Frontal cortex (tissue), 4 donors: ENCODE measurements around the gene TEX101. TPM values are rescaled to one million over a fixed set of nuclear protein-coding genes. Genes with fewer than 3 reads are reported as not detected.
"Not testable (repeated sequence)": the region's sequence is repeated elsewhere in the genome, so short reads cannot be mapped to it uniquely, and the experiment has no call there.

Experiments
- DNase-seq, 2 donors: peaks; one replicate each; pipeline ENCODE4 v3.0.0; 2012; ENCODE audit warnings: low spot score in 2 of 2
- FAIRE-seq: peaks from 2 replicates; lab custom pipeline; 2012; peaks lifted over from hg19 to GRCh38; lab: Jason Lieb, UNC
- total RNA-seq: library from RNA; depleted of rRNA; stranded (reverse); fragments of >200 nt; gene quantifications from one replicate; pipeline ENCODE4 v1.2.3, GENCODE V29; 2014
- donor health status: control.
- donor health status: control.
- donor health status: control.

The TEX101 gene
- total RNA-seq: not detected

GRCh38 chr19:43414554-43414953 lies at the start of gene TEX101:
Gene TEX101, plus strand, starts transcription at chr19:43414890. Its CDS starts 1,030 bp downstream, at chr19:43415920.
- no peak for DNase-seq
- no peak for FAIRE-seq

GRCh38 chr19:43365677-43366076 lies 49.0 kb upstream of the TEX101 start:
- not testable (repeated sequence) for FAIRE-seq, DNase-seq

- FAIRE-seq: no peak
Measured at GRCh38 chr19:43367822-43368221, 46.9 kb upstream of the TEX101 start.

GRCh38 chr19:43368897-43369296 lies 45.8 kb upstream of the TEX101 start:
- DNase-seq, FAIRE-seq: not testable (repeated sequence)

More at GRCh38 chr19:43367822-43368221, 46.9 kb upstream of the TEX101 start:
- no peak for DNase-seq

GRCh38 chr19:43371909-43372308 lies 42.8 kb upstream of the TEX101 start:
- FAIRE-seq: no peak
- DNase-seq: no peak

- no peak for FAIRE-seq
- no peak for DNase-seq
Measured at GRCh38 chr19:43372462-43372861, 42.2 kb upstream of the TEX101 start.

- not testable (repeated sequence) for DNase-seq, FAIRE-seq
Measured at GRCh38 chr19:43377624-43378023, 37.1 kb upstream of the TEX101 start.

- FAIRE-seq (no peak), DNase-seq (no peak)
Measured at GRCh38 chr19:43380008-43380407, 34.7 kb upstream of the TEX101 start.

GRCh38 chr19:43380771-43381386 lies 33.8 kb upstream of the TEX101 start:
- FAIRE-seq: no peak
- DNase-seq: no peak

- not testable (repeated sequence) for FAIRE-seq, DNase-seq
Measured at GRCh38 chr19:43382586-43383216, 32.0 kb upstream of the TEX101 start.

- not testable (repeated sequence) for DNase-seq, FAIRE-seq
Measured at GRCh38 chr19:43383254-43383653, 31.4 kb upstream of the TEX101 start.

GRCh38 chr19:43383759-43384158 lies 30.9 kb upstream of the TEX101 start:
- FAIRE-seq, DNase-seq: not testable (repeated sequence)

GRCh38 chr19:43390903-43391551 lies 23.7 kb upstream of the TEX101 start:
- DNase-seq: not testable (repeated sequence)
- peak; percentile 15 for FAIRE-seq

GRCh38 chr19:43391552-43391935 lies 23.1 kb upstream of the TEX101 start:
- not testable (repeated sequence) for DNase-seq, FAIRE-seq

- DNase-seq, FAIRE-seq: not testable (repeated sequence)
Measured at GRCh38 chr19:43393501-43393900, 21.2 kb upstream of the TEX101 start.

- FAIRE-seq (no peak), DNase-seq (no peak)
Measured at GRCh38 chr19:43395561-43395960, 19.1 kb upstream of the TEX101 start.

- FAIRE-seq: no peak
- DNase-seq: no peak
Measured at GRCh38 chr19:43406297-43406696, 8.4 kb upstream of the TEX101 start.

GRCh38 chr19:43407416-43408005 lies 7.2 kb upstream of the TEX101 start:
- no peak for FAIRE-seq
- no peak for DNase-seq

- DNase-seq (no peak), FAIRE-seq (no peak)
Measured at GRCh38 chr19:43408043-43408442, 6.6 kb upstream of the TEX101 start.

- DNase-seq (no peak), FAIRE-seq (no peak)
Measured at GRCh38 chr19:43409415-43409814, 5.3 kb upstream of the TEX101 start.

GRCh38 chr19:43412441-43412840 lies 2.2 kb upstream of the TEX101 start:
- FAIRE-seq: no peak

More at GRCh38 chr19:43412441-43412840, 2.2 kb upstream of the TEX101 start:
- no peak for DNase-seq
